ENCODE results near the gene OPN1LW.

The OPN1LW gene

GRCh38 chrX:154113729-154114128 lies 30.3 kb upstream of the OPN1LW start:
- TF ChIP-seq CTCF (conservative IDR thresholded peaks at IDR 0.05; ENCODE audit: low read depth), result no peak
- POLR2A ChIA-PET (ENCODE audit: low non-redundant PET), result no interaction called here
- H3K27ac ChIP-seq, result no peak overlapping the region
- CTCF ChIA-PET, result no interaction called here
- no peak for DNase-seq (ENCODE audit: low spot score)

GRCh38 chrX:154114652-154115051 lies 29.4 kb upstream of the OPN1LW start:
- no peak overlapping the region for H3K27ac ChIP-seq
- ChIA-PET POLR2A (ENCODE audit: low non-redundant PET) (no interaction called here), CTCF (no interaction called here)
- no peak for DNase-seq (ENCODE audit: low spot score)
- TF ChIP-seq CTCF (conservative IDR thresholded peaks at IDR 0.05; ENCODE audit: low read depth), result no peak

- DNase-seq (ENCODE audit: low spot score), result no peak
- ChIA-PET POLR2A (ENCODE audit: low non-redundant PET) (no interaction called here), CTCF (no interaction called here)
- no peak for TF ChIP-seq CTCF (conservative IDR thresholded peaks at IDR 0.05; ENCODE audit: low read depth)
- H3K27ac ChIP-seq, result no peak overlapping the region
These were observed 29.0 kb upstream of the OPN1LW start for GRCh38 chrX:154115071-154115470.

- ChIA-PET POLR2A (ENCODE audit: low non-redundant PET) (interaction anchor here (0.5 kb wide), 1 partner anchor 18 kb away, joined by 3 read pairs; the partner anchor contains the start of gene MECP2), CTCF (no interaction called here)
- no peak for DNase-seq (ENCODE audit: low spot score)
- no peak overlapping the region for H3K27ac ChIP-seq
- TF ChIP-seq CTCF (conservative IDR thresholded peaks at IDR 0.05; ENCODE audit: low read depth), result no peak
These were observed 28.3 kb upstream of the OPN1LW start for GRCh38 chrX:154115750-154116149.

GRCh38 chrX:154116426-154117211 lies 27.4 kb upstream of the OPN1LW start:
- no peak for TF ChIP-seq CTCF (conservative IDR thresholded peaks at IDR 0.05; ENCODE audit: low read depth)
- CTCF ChIA-PET, result interaction anchor here (0.6 kb wide), 1 partner anchor 66 kb away, joined by 6 read pairs; no protein-coding TSS in a partner anchor
- no peak for DNase-seq (ENCODE audit: low spot score)
- H3K27ac ChIP-seq, result no peak overlapping the region
- POLR2A ChIA-PET (ENCODE audit: low non-redundant PET), result no interaction called here

- no peak for TF ChIP-seq CTCF (conservative IDR thresholded peaks at IDR 0.05; ENCODE audit: low read depth)
- POLR2A ChIA-PET (ENCODE audit: low non-redundant PET), result no interaction called here
- CTCF ChIA-PET, result no interaction called here
- no peak overlapping the region for H3K27ac ChIP-seq
- DNase-seq (ENCODE audit: low spot score), result no peak
These were observed 26.5 kb upstream of the OPN1LW start for GRCh38 chrX:154117566-154117965.

Data from RWPE1 (cell line).